Femur (tissue), 1 donor: ENCODE measurements around the gene CNTNAP2.

Source experiments
- DNase-seq: peaks from one replicate; pipeline ENCODE4 v3.0.0-alpha.2; 2017

The CNTNAP2 gene

DNA sequence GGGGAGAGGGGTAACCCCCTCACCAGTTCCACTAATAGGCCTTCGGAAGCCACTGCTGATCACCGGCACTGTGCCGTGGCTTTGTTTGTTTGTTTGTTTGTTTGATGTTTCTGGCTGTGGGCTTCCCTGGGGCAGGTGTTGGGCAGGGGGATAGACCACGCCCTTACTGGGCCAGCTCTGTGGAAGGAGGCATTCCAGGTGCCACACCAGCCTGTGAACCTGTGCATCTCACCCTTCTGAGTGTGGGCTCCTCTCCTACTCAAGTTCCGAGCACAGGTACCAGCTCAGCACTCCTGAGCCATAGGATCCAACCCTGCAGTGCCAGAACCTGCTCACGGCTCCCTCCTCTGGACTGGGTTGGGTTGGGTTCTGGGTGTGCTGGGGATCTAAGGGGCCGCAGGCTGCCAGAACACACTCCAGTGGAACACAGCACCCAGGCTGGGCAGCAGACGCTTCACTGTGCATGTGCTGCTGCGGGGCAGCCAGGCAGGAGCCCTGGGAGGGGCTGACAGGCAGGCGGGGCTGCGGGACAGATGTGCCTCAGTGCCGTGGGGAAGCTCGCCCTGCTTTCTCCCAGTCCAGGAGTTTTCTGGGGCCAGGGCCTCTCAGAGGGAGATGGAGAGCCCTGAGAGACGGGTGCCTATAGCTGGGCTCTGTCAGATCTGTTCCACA lies 1053.9 kb downstream of the CNTNAP2 start:
- DNase-seq, result no peak

DNA sequence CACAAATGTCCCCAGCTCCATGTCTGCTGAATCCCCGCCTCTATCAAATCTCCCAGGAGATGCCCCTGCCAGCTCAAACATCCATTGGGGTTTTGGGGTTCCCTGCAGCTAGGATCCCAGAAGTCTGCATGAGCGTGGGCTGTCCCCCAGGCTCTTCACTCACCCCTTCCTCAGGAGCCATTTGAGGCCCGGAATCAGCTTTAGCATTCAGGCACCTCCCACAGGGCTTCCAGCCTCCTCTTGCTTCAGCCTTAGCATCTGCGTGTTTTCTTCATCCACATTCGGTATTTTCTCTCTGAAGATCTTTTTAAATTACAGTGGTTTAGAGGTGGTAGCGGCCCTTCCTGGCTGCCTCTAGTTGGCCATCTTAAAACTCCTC lies 1054.4 kb downstream of the CNTNAP2 start:
- no peak for DNase-seq

DNA sequence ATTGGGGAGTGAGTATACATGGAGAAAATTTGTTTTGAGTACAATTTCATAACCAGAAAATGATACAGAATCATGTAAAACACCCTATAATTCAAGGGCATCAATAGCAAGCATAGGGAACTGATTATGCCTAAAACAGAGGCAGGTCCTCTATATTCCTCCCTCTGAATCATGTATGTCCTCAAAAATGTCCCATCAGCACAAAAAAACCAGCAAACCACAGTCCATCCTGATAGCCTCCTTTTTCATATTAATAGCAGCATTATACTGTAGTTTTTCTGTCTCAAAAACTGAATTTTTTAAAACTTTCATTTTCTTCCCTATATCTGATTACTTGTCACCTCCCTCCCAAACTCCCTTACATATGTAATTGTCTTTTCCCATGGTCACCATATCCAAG lies 1057.3 kb downstream of the CNTNAP2 start:
- no peak for DNase-seq

DNA sequence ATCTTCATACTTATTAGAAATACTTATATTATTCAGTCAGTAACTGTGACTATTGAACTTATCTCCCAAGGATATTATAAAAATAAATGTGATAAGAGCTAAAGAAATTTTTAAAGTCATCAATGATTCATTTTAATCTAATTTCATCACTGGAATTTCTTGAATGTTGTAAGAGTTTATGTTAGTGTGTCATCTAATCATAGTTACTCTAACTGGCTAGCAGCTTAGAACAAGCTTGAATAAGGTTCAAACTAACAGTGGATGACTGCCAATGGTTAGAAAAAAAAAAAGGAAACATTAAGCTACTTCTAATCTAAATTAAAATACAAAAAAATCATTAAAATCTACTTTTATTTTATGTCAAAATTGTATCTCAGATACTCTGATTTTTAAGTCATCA lies 1066.3 kb downstream of the CNTNAP2 start:
- no peak for DNase-seq

DNA sequence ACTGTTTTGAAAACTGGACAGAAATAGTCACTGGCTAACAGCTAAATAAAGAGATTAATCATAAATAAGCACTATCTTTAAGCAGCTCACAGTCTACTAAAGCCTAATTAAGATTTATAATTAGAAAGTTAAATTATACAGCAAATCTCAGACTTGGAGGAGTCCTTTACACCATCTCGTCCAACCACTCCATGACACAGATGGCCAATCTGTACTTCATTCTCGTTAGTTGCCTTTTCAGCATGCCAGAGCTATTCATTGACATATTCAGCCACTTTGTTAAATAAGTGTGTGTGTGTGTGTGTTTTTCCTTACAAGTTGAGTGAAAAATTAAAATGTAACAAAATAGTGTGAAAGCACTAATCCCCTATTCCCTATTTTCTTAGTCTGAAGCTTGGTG lies 1066.7 kb downstream of the CNTNAP2 start:
- DNase-seq, result no peak

DNA sequence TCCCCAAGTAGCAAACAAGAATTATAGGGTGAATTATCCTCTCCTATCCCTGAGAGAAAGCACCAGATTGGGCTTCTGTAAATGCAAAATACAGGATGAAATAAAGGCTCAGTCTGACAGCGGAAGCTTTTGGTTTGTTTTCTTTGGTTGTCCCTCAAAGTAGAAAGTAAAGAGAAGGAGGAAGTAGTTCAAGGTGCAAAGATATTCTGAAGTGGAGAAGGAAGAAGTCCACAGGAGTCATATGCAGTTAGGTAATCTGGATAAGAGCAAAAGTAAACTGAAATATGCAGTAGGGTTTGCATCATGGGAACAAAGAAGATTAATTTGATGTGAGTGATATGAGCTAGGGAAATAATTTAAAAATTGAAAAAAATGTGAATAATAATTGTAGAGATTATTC lies 1071.9 kb downstream of the CNTNAP2 start:
- DNase-seq, result no peak

DNA sequence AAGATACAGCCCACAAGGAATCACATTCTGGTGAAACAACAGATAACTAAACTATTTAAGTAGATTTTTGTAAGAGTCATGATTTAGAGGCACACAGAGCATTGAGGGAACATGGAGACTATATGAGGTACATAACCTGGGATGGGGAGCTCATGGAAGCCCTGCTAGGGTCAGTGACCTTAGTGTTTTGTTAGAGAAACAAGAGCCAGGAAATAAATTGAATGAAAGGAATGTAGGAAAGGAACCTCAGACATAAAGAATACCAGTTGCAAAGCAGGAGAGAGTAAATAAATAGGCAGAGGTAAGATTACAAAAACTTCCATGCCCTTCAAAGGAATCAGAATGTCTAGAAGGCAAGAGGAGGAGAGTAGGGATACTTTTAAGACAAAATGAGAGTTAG lies 1076.9 kb downstream of the CNTNAP2 start:
- DNase-seq, result no peak

DNA sequence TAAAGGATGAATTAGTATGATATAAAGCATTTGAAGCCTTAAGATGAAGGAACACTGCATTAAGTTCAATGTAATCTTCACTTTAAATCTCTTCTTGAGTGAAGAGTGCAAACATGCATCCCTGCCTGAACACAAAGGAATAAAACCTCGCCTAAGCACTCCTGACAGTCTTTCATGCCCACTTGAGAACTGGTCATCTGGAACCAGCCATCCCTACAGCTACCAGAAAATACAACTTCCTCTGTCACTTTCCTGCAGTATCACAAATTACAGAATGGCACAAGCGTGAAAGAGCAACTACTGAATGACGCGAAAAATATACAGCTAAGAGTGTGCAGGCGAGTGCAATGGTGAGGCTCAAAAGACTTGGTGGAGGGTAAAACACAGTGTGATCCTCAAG lies 1079.9 kb downstream of the CNTNAP2 start:
- no peak for DNase-seq

DNA sequence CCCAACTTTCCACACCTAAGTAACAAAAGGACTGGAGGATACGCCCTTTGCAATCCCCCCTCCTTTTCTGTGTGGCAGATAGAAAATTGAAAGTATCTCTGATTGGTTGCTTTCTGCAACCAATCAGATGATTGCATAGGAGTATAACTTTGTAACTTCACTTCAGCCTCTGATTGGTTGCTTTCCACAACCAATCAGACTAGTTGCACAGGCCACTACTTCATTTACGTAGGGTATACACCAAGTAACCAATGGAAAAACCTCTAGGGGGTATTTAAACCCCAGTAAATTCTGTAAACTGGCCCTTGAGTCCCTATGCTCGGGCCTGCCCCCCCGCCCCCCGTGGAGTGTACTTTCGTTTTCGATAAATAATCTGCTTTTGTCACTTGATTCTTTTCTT lies 1080.4 kb downstream of the CNTNAP2 start:
- no peak for DNase-seq

DNA sequence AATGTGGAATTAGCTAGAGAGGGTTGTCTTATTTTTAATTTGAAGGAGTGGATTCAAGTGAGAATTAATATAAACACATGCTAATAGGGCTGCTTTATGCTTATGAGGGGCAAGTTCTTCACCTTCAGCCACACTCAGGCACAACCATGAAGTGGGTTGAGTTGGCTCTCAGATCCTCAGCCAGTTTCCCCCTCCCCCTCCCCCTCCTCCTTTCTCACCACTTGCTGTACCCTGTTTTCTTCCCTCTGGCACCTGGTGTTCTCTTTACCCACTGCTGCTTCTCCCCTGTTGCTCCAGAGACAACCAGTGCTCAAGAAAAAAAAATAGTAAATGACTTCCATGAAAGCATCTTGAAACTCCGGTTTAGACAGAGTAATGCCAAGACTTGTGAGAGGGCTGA lies 1083.3 kb downstream of the CNTNAP2 start:
- no peak for DNase-seq

DNA sequence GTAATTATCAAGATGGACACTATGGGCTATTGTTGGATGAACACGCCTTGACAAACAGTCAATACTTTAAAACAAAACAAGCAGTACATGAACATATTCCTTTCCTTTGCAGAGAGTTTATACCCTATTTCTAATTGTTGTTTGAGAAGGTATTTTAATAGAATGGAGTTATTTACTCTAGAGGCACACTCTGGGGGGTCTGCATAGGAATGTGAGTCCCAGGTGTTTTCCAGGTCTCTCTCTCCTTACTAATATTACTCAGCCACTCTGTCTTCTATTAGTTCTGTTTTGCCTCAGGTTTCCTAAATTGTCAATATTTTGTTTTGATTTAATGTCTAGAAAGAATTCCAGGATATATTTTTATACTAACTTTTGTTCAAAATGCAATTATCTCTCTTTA lies 1091.4 kb downstream of the CNTNAP2 start:
- no peak for DNase-seq

DNA sequence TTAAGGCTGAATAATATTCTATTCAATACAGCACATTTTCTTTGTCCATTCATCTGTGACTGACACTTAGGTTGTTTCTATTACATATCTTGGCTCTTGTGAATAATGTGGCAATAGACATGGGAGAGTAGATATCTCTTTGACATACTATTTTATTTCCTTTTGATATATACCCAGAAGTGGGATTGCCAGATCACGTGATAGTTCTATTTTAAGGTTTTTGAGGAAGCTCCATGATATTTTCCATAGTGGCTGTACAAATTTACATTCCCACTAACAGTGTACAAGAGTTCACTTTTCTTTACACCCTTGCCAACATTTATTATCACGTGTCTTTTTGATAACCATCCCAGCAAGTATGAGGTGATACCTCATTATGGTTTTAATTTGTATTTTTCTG lies 1114.7 kb downstream of the CNTNAP2 start:
- DNase-seq, result no peak

DNA sequence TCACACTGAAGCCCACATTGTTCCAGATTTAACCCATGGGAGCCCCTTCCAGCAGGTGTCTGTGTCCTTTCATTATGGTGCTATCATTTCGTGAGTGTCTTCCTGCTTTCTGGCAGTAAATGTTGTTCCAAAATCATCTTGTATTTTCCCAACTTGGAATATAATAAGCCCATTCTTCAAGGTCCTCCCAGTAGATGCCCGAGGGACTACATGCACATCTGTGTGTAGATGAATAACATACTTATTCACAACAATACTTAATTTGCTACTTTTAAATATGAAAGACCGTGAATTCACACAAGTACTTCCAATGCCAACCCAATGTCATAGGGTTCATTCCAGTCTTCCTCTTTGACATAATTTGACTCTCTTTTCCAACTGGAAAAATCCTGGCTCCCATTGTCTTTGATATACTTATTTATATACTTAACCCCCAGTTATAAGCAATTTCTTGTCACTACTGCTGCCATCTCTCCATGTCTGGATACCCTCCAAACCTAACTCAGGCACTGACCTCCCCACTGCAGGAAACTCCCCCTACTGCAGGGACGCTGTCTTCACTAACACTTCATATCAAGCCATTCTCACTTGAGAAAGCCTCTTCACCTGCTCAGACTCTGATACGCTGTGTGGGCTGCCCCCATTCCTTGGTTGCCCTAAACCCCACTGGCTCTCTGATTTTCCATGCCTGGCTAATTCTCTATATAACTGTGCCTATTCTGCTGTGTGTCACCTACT lies 1119.2 kb downstream of the CNTNAP2 start:
- no peak for DNase-seq

DNA sequence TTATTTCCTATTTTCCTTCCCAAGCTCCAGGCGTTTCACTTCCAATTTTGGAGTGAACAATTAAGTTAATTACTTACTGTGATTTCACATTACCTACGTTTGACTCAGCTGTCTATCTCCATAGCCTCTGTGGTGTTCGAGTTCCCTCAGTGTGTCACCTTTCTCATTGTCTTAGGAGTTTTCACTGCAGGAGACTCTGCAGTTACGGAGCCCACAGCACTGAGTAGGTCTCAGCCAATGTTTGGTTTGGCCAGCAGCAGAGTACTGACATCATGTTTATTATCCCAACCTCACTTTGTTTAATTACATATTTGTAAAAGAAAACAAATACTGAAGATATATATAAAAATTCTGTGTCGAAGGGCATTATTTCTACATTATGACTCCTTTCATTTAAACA lies 1123.9 kb downstream of the CNTNAP2 start:
- no peak for DNase-seq

DNA sequence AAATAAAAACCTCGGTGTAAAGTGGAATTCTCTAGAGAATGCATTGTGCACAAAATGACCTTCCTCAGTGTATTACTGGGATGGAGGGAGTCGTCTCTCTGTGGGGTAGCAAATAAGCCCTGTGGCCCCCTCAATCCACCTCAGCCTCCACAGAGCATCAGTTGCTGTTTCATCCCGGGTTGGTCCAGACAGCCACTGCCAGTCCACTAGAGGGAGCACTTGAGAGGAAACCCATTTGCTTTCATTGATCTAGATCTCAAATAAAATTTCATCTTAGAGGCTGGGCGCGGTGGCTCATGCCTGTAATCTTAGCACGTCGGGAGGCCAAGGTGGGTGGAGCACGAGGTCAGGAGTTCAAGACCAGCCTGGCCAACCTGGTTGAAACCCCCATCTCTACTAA lies 1128.7 kb downstream of the CNTNAP2 start:
- no peak for DNase-seq

DNA sequence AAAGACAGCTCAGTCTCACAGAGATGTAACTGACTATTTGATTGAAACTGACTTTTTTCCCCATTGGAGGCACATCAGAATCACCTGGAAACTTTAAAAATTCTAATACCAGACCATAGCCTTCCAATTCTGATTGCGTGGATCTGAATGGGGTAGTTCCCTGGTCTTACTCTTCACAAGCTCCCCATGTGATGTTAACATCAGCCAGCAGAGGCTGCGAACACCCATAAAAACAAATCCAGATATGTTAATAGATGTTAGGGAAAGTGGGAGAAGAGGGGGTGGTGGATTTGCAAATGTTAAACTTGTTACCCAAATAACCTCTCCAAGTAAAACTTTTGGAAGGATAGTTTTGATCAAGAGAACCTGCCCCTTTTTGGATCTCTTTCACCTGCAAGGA lies 1133.4 kb downstream of the CNTNAP2 start:
- DNase-seq, result no peak

DNA sequence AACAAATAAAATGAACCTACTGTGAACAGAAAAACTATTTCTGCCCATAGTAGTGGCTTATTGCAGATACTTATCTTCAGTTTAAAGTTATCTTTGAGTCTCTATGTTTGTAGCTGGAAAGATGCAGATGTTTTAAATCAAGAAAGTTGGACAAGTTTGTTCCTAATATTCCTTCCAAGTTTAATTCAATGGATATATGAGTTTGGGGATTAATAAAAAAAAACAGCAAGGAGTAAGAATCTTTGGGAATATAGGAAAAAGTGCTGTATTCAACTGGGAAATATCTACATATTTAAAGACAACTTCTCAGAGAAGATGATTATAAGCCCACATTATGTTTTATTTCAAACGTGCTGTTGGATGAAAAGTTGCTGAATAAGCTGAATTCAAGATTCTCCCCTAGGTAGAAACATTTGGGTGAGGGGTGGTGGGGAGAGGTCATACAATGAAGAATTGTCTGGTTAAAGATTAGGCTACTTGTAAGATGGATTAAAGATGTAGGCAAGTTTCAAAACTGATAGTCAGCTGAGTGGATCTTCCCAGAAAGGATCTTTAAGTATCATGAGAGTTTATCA lies 1135.2 kb downstream of the CNTNAP2 start:
- DNase-seq, result no peak

DNA sequence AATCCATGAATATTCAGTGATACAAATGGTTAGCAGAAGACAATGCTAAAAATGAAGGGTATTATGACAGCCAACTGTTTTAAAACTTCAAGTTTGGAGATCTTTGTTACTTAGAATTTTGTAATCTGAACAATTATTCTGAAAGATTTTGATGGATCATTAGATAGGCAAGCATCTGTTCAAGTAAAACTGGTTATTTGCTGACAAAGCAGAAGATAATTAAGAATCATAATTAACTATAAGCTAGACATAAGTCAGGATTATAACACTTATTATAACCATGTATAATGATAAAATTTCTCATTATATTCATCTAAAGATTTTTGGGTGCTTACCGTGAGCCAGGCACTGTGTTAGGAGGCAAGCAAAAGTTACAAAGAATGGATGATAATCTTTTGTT lies 1145.1 kb downstream of the CNTNAP2 start:
- no peak for DNase-seq

DNA sequence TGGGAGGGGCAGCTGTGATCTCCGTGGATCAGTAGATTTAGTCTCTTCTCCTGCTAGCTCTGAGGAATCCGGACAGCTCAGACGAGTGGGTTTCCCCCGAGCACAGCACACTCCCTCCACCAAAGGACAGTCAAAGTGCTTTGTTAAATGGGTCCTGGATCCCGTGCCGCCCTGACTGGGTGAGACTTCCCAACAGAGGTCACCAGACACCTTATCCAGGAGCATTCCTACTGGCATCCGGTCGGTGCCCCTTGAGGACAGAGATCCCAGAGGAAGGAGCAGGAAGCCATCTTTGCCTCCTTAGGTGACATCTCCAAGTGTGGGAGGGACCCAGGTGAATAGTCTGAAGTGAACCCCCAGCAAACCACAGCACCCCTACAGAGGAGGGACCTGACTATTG lies 1148.9 kb downstream of the CNTNAP2 start:
- no peak for DNase-seq

DNA sequence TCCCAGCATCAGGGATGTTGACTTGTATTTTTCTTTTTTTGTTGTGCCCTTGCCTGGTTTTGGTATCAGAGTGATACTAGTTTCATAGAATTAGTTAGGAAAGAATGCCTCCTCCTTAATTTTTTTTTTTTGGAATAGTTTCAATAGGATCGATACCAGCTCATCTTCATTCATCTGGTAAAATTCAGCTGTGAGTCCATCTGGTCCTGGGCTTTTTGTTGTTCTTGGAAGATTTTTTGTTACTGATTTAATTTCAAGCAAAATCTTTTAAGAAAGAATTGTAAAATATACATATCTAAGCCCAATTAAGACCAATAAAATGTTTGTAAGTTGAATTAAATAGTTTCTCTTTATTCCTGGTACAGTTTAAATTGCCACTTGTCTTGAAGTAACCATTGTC lies 1159.5 kb downstream of the CNTNAP2 start:
- DNase-seq, result no peak

DNA sequence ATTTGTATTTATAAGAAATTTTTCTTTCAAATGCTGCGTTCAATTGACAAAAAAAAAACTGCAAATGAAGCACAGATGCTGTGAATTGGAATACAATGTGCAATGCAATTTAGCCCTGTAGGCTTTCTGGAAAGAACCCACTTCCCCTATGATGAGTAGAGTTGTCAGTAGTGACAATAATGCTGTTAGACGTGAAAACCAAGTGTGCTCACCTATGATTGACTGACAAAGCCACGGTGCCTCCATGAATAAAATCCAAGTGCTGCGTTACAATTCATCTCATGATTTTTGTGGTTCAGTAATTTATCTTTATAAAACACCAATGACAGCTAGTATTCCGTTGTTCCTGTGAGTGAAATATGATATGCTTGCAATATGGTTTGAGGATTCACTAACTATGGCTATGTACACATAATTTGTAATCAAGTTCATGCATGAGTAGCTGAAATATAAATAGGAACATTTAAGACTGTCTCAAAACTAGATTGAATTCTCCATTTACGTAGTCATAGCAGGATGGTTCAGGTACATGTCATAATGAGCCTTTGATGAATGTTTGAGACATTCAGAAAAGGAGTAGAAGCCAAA lies 1160.3 kb downstream of the CNTNAP2 start:
- DNase-seq, result no peak

DNA sequence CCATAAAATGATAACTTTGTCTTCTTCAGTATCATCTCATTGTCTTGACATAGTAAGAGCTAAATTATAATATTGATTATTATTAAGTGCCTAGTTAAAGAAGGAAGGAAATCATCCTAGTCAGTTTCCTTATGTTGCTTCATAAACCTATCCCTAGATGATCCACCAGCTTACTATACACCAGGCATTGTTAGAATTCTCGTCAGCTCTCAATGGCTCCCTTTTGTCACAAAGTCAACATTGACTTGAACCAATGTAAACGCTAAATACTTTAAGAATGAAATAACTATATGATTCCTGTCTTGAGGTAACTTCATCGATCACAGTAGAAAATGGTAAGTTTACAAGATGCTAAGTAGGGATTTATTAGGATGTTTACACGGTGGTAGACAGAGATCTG lies 1162.9 kb downstream of the CNTNAP2 start:
- no peak for DNase-seq

DNA sequence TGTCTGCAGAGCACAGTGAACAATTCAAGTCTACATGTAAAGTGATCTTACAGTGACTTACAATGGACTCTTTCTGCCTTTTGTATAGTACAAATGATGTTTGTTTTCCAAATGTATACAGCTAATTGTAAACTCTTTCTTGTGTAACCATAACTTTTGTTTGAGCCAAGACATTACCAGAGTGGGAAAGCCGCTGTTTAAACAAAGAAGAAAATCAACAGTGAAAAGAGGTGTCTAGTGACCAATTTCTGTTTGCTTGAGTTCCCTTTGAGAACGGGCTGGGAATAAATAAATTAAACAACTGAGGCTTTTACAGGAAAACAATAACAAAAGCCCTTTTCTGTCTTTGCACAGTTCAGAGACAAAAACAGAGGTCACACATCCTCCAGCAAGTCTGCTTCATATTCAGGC lies 1163.4 kb downstream of the CNTNAP2 start:
- DNase-seq, result no peak

DNA sequence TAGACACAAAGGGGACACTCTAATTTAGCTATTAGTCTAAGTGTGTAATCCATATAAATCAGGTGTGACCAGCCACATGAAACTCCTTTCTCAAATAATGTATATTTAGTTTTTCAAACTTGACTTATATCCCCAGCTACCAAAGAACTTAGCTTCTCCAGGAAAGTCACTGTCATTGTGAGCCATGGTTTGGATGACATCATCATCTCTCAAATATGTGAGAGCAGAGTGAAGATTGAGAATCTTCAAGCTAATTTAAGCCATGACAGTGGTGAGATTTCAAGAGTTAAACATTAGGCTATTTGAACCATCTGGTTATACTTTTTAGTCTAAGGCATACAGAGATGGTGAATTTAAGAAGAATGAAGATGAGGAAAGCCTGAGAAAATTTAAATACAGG lies 1165.6 kb downstream of the CNTNAP2 start:
- no peak for DNase-seq
